ENCODE data around the gene EGFL6.

DNA sequence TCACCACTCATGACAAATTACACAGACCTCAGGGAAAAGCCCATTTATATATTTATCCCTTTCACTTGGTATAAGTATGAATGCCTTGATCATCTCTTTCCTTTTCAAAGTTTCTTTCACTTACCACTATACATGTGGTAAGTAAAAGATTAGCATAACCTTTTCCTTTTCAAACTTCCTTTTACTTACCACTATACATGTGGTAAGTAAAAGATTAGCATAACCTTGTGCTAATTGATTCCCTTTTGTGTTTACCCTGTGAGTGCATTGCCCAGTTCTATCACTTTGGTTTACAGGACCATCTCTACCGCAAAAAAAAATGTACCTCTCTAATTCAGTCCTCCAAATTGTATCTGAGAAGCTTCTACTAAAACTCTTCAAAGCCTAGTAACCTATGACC is 50.8 kb downstream of the EGFL6 start:
- TF ChIP-seq, protein P1, sequence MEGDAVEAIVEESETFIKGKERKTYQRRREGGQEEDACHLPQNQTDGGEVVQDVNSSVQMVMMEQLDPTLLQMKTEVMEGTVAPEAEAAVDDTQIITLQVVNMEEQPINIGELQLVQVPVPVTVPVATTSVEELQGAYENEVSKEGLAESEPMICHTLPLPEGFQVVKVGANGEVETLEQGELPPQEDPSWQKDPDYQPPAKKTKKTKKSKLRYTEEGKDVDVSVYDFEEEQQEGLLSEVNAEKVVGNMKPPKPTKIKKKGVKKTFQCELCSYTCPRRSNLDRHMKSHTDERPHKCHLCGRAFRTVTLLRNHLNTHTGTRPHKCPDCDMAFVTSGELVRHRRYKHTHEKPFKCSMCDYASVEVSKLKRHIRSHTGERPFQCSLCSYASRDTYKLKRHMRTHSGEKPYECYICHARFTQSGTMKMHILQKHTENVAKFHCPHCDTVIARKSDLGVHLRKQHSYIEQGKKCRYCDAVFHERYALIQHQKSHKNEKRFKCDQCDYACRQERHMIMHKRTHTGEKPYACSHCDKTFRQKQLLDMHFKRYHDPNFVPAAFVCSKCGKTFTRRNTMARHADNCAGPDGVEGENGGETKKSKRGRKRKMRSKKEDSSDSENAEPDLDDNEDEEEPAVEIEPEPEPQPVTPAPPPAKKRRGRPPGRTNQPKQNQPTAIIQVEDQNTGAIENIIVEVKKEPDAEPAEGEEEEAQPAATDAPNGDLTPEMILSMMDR (IDR thresholded peaks at IDR 0.05; ENCODE audit: low read depth, low read length, poor library complexity, severe bottlenecking), result no peak
- no peak for TF ChIP-seq EZH2phosphoT487 (IDR thresholded peaks at IDR 0.05; ENCODE audit: borderline replicate concordance, low read length)

Measured in DOHH2 (cell line).